Cerebellar nuclear complex (tissue), 1 donor: ENCODE results near the gene ZNF311.

Experiments used
- DNase-seq, 2 experiments: peaks; one replicate each; lab custom pipeline; 2025; lab: John Stamatoyannopoulos, UW

The ZNF311 gene

DNA sequence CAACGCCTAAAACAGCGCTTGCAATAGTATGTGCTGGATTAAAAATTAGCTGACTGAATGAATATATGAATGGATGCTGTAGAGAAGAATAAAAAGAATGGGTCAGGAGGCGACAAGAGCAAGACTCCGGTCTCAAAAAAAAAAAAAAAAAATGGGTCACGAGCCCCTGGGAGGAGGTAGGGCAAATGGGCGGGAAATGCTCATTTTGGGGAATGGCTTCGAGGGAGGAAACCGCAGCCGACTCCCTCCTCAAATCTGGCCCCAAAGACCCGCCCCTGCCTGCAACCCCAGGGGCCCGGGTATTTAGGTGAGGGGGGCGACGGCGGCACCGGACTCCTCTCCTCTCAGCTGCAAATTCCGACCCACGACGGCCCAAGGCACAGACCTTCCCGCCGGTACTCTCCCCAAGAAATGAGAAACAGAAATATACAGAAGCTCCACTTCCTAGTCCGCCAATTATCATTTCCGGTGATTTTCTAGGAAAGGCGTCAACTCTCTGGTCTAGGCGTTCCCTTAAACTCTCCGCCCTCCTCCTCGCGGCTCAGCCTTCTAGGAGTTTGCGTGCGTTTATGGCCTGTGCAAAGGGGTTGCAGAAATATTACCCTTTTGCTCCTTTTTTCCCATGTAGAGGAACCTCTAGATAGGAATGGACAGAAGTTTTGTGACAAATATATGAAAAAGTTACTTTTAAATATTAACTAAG, at the start of gene ZNF311:
ZNF311 (minus strand) TSS at position 133 of the 703 bp plus-strand sequence. CDS start 1,361 bp downstream, outside the sequence.
- DNase-seq: no peak

DNA sequence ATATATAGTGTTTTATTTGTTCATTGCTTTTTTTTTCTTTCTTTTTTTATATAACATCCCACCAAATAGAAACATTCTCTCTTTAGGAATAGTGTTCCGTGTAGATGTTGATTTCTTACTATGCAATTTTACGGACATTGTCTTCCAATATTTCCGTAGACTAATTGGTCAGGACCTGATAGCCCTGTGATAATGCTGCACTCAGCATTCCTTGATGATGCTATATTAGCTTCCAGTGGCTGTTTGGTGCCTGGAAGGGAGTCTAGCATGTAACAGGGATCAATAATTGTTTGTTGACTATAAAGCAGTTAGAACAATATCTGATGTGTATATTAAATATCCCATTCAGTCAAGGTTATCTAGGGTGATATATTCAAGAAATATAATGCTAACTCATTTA, 46.6 kb upstream of the ZNF311 start:
- DNase-seq: no peak

DNA sequence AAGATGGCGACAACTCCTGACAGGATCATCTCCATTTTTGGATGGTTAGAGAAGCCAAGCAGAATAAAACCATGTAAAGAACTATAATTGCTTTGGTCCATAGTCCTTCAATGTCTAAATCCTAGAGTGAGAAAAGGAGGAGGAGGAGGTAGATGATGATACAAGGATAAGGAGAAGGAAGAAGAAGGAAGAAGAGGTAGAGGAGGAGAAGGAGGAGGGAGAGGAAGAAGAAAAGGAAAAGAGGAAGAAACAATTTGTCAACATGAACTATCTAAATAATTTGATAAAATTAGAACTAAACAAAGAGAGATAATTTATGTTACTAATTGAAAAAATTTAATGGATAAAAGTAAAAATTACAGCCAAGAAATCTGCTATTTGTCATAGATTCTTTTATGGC, 40.0 kb upstream of the ZNF311 start, which contains the start of gene OR2W1:
OR2W1 (minus strand) TSS at position 101 of the 400 bp plus-strand sequence; CDS start at position 101, 0 bp downstream.
- no peak for DNase-seq

DNA sequence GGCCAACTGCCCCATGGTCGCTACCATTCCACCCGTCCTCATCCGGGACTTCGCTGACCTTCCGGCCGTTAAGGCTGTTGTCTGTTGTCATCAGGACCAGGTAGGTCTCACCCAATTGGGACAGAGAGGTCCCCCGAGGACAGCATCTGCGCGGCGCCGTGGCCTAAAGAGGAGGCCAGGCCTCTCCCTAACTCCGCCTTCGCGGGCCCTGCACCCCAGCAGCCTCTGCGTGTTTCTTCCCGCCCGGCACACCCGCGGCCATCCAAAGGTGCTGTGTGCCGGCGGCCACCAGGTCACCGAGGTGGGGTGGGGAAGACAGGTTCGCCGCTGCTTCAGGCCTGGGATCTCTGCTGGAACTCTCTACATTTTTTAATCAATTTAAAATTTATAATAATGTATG, 30.8 kb upstream of the ZNF311 start:
- DNase-seq: no peak

DNA sequence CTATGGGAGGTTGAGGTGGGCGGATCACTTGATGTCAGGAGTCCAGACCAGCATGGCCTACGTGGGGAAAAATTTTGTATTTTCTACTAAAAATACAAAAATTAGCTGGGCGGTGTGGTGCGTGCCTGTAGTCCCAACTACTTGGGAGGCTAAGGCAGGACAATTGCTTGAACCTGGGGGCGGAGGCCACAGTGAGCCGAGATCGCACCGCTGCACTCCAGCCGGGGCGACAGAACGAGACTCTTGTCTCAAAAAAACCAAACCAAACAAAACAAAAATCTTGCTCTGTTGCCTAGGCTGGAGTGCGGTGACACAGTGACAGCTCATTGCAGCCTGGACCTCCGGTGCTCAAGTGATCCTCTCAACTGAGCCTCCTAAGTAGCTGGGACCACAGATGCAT, 23.7 kb upstream of the ZNF311 start:
- DNase-seq: no peak

DNA sequence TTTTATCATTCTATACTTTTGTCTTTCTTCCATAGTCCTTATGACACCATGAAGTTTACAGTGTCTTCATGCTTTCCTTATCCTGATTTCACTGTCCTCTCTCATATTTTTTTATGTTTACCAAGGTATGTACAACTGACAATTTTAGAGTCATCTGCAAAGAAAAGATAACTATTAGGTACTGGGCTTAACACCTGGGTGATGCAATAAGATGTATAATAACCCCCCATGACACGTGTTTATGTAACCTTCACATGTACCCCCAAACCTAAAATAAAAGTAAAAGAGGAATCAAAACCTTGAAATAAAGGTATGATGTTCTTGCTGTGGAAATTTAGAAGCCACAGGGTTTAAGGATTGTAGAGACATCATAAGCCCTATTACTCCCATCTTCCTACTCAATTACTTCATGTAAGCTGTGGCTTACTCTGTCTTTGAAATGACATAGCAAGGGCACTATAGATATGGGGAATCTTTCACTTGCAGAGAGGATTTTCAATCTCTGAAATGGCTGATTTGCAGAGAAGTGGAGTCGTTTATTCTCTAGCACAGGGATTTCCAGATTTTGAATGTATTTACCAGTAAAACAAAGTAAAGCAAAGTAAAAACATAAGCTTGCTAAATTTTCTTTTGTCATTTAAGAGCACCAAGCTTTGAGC, 20.9 kb upstream of the ZNF311 start:
- no peak for DNase-seq

DNA sequence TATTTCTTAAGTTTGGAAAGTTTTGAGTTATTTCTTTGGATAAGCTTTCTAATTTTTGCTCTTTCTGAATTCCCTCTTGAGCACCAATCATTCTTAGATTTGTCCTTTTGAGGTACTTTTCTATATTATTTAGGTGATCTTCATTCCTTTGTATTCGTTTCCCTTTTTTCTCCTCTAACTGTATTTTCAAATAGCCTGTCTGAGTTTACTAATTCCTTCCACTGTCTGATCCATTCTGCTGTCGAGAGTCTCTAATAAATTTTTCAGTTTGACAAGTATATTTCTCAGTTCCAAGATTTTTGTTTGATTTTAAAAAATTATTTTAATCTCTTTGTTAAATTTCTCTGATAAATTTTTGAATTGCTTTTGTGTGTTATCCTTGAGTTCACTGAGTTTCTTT, 16.3 kb upstream of the ZNF311 start:
- no peak for DNase-seq

DNA sequence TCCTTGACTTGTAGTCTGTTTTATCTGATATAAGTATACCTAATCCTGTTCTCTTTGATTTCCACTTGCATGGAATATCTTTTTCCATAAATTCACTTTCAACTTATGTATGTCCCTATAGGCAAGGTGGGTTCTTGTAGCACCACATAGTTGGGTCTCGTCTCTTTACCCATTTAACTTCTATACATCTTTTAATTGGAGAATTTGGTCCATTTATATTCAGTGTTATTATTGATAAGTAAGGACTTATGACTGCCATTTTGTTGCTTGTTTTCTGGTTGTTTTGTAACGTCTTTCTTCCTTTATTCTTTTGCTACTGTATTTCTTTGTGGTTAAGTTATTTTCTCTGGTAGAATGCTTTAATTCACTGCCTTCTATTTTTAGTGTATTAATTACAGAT, 14.5 kb upstream of the ZNF311 start:
- no peak for DNase-seq

DNA sequence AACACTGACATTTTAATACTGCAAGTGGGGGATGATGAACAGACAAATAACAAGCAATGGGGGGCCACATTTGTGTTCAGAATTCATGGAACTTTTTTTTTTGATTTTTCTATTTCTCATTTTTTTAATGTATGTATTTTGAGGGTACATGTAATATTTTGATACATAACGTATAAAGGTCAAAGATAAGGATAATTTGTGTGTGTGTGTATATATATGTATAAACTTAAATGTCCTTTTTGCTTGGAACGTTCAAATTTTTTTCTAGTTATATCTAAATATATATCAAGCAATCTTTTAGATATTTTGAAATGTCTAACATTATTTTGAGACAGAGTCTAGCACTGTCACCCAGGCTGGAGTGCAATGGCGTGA, 12.3 kb upstream of the ZNF311 start:
- DNase-seq: no peak

DNA sequence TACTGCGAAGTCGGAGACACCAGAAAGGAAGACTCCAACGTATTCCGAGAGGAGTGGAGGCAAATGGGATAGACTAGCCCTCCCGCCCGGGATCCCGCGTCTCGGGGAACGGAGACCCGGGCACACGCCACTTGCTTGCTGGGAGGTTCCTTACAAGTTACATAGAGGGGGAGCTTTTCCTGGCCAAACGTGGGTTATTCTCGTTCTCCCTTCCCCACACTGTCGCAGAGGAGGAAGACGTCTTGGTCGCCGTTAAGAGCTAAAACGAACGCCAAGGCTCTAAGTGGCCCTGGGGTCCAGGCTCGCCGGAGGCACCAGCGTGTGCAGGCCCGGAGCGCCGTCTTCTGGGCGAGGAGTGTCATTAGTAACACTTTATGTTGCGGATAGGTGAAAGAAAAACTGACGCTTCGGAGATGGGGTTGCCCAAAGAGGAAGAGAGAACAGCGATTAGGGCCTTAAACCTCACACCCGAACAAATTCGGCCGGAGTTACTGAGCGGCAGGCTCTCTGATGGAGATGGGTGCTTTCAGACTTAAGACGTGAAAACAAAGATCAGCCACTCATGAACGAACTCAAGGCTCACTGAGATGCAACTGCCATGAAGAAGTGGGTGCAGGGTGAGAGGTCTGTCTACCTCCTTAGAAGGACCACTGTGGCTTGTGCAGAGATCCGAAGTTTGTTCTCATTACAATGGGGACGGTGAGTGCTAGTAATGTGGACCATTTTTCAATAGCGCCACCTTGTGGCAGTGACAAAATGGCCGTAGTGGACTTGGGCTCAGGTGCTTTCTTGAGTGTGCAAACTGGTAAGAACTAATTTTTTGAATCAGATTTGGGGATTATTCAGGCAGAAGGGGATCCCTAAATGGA, 11.7 kb upstream of the ZNF311 start:
- no peak for DNase-seq

DNA sequence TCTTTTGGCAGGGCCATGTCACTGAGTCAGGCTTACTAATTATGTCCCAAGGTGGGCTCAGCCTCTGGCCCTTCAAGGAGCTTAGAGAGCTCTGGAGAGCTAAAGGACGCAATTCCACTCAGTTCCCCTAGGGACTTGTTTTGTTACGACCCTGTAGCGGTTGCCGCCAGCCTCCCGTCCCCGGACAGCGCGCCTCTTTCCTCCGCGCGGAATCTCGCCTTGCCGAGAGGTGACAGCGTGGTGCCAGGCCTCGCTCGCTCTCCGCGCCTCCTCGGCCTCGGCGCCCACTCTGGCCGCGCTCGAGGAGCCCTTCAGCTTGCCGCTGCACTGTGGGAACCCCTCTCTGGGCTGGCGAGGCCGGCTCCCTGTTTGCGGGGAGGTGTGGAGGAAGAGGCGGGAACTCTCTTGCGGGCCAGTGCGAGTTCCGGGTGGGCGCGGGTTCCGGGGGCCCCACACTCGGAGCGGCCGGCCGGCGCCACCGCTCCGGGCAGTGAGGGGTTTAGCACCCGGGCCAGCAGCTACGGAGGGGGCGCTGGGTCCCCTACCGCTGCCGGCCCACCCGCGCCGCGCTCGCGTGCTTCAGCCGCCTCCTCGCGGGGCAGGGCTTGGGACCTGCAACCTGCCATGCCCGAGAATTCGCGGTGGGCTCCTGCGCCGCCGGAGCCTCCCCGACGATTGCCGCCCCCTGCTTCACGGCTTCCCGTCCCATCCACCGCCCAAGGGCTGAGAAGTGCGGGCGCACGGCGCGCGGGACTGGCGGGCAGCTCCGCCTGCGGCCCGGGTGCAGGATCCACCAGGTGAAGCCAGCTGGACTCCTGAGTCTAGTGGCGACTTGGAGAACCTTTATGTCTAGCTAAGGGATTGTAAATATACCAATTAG, 9.9 kb upstream of the ZNF311 start:
- DNase-seq: no peak

DNA sequence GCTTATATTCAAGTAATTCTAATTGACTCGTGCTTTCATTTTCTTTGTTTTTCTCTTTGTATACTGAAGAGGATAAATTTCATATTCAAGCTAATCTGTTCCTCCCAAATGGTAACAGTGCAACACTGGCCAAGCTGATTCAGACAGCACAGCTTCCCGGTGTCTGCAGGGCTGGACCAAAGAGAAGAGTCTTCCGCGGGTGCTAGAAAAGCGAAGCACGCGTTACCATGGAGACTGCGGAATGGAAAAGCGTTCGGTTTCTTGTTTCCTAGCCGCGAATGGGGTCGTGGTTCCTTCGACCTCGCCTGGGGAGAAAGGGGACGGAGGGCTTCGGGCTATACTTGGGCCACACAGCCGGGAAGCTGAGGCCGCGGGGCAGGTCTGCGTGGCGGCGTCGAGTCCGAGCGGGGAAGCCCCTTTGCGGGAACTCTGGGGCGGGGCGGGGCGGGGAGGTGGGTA, 6.2 kb upstream of the ZNF311 start:
- DNase-seq: no peak

DNA sequence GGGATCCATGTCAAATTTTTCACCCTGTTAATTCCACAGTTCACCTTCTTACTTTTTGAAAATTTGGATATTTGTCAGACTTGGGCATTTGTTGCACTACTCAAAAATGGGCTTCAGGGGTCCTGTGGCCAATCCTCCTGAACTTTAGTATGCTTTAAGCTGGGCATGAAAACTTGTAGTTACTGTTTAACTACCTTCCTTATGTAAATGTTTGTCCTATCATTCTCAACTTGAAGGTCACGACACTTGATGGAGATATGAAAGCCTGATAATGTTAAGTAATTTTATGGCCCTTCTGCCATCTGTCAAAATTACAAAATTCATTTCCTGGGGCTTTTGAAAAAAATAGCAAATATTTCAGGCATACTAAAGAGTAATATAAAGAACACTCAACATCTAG, 4.2 kb upstream of the ZNF311 start:
- DNase-seq: no peak

DNA sequence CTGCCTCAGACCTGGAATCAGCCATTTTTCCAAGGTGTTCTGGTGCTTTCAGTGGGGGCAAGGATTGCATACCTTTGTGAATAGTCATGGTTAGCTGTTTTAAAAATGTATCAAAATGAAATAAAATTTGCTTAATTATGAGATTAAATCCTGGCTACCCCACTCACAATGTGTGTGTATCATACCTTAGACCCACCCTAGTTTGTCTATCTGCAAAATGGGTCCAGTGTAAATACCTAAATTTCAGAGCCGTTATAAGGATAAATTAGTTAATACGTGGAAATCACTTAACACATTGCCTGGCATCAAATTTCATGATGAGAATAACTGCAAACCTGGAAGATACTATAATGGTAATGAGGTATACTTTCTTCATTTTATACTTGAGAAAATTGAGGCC, 3.0 kb upstream of the ZNF311 start:
- no peak for DNase-seq

DNA sequence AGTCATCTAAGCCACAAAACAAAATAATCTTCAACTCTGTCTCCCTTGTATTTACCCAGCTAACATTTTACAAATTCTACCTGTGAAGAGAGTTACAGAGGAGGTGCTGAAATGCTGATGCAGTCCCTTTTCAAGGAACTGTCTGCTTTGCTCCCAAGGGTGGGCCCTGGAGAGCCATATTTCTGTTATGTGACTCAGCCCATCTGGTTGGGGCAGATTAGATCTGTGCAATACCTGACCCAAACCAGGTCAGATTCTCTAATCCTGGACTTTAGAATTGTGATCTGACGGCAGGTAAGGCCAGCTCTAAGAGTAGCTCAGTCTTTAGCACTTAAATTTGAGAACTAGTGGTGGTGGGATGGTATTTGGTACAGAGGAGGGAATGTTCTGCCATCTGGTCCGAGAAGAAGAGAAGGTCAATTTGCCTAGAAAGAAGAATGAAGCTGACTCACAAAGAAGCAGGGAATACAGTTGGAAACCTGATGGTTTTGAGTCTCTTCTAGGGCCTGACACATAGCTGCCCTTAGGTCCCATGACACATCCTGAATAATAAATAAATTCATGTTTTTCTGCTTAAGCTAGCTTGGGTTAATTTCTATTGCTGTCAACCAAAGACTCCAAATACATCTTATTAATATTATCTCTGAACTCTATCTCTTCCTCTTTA, 8.1 kb downstream of the ZNF311 start:
- DNase-seq: no peak

DNA sequence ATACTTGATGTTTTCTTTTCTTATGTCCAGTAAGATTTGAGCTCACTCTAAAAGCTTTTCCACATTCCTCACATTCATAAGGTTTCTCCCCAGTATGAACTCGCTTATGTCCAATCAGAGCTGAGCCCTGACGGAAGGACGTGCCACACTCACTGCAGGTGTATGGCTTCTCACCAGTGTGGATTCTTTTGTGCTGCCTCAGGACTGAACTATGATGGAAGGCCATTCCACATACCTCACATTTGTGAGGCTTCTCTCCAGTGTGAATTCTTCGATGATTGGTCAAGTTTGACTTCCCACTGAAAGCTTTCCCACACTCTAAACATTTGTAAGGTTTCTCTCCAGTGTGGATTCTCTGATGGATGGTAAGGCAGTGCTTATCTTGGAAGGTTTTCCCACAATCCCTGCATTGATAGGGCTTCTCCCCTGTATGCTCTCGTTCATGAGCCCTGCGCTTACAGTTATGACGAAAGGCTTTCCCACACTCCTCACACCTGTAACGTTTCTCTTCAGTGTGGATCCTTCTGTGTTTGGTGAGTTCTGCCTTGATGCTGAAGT, 9.9 kb downstream of the ZNF311 start:
- DNase-seq: no peak

DNA sequence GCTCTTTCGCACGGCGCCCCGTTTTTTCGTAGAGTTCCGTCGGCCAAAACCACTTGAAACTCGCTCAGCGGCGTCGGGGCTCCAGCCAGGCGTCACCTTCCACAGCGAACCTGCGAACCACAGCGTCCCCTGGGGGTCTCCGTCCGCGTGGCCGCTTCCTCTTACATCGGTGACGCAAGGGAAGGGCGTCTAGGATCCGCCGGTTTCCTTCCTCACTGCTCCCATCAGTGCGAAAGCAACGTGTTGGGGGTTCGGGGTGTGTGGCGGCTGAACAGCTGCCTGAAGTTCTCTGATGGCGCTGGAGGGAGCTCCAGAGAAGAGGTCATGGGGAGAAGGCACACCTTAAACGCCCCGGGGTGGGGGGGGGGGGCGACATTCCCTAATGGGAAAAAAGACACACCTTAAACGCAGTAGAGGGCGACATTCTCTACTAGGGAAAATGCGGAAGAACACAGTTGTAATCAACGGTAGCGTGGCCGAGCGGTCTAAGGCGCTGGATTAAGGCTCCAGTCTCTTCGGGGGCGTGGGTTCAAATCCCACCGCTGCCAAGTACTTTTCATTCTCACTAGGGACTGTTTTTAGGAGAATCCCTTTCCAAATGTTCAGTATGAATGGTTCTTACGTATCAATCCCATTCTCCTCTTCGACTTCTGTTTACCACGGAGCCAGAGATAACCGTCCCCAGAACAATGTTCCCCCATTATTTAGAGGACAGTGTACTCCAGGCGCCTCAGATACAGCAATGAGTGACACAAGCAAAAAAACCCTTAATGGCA, 16.4 kb downstream of the ZNF311 start:
- no peak for DNase-seq

DNA sequence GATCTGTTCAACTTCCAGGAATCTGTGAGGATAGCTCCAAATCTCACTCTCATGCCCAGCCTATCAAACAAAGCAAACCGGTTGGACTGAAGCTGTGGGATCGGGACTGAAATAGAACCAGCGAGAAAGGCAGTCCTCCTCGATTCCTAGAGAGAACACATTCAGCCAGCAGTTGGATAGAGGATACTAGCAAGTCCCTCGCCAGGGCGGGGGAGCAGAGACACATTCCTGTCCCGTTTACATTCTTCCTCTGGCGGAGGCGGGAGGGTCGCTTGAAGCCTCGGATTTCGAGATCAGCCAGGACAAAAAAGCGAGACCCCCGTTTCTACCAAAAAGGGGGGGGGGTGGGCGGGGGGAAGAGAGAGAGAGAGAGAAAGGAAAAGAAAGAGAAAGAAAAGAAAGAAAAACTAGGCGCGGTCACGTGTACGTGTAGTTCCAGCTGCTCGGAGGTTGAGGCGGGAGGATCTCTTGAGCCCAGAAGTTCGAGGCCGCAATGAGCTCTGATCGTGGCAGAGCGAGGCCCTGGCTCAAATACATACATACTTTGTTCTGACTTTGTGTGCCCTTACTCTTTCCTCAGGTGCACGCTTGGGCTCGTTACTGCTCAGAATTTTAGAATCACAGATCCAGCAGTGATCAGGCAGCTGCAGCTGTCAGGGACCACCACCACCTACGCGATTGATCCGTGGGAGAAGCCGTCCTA, 19.5 kb downstream of the ZNF311 start:
- peak; percentile 22 to 56 for DNase-seq

DNA sequence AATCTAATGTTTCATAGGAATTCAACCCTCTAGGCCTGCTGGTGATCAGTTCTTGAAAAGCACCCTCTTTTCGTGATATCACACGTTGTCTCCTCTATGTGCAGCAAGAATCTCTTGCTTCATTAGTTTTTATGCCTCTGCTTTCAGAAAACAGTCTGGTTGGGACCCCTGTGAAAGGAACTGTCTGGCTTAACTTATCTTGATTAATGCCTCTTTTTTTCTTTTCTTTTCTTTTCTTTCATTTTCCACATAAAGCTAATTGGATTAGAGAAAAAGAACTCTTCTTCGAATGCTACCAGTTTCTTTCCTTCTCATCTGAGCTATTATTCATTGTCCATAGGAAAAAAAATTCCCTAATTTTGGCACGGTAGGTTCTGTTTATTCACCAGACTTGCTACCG, 21.3 kb downstream of the ZNF311 start:
- no peak for DNase-seq
